ENCODE results near the gene LCAT.

DNA sequence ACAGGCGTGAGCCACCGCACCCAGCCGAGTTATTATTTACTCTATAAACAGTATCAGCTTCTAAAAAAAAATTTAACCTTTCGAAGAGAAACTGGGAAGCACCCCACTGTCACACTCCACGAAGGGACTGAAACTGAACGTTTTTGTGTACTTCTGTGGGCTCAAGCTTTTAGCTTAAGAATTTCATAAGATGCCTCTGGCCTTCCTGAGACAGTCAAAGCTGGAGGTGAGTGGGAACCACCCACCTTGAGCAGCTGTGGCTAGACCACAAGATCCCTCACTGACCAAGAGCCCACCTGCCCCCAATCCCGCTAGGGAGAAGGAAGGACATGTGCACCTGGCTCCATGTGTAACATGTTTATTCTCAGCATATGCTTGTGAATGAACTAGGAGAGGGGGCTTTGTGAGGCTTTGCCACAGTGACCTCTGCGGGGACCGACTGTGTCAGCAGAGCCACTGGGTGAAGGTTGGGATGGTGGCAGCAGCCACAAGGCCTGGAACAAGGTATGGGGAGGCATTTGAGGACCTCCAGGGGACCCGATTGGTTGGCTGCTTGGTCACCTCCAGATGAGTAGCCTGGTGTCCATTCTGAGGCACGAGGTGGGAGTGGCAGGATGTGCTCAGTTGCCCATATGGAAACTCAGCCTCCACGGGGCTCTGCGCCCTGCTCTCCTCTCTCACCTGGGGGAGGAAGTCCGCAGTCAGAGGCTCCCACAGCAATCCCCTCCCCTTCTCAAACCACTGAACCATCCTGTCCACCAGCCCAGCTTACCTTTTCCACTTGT is 31.6 kb upstream of the LCAT start:
- TF ChIP-seq RAD21 (IDR thresholded peaks at IDR 0.05), result no peak
- no peak for TF ChIP-seq TAF1 (conservative IDR thresholded peaks at IDR 0.05)
- TF ChIP-seq RXRA (IDR thresholded peaks at IDR 0.05), result no peak
- no peak for TF ChIP-seq YY1 (IDR thresholded peaks at IDR 0.05)
- TF ChIP-seq CTCF (IDR thresholded peaks at IDR 0.05; ENCODE audit: low read depth, low read length, missing input control), result no peak
- TF ChIP-seq FOXA1 (IDR thresholded peaks at IDR 0.05), result no peak
- TF ChIP-seq SP1 (IDR thresholded peaks at IDR 0.05), result no peak
- no peak for TF ChIP-seq REST (IDR thresholded peaks at IDR 0.05)
- TF ChIP-seq ATF3 (IDR thresholded peaks at IDR 0.05), result no peak
- no peak for TF ChIP-seq ZBTB33 (IDR thresholded peaks at IDR 0.05)

All from liver (tissue), 3 donors.